ENCODE results near the gene GABRE. TPM values are rescaled to one million over a fixed set of nuclear protein-coding genes. Genes with fewer than 3 reads are reported as not detected.
"Not testable (repeated sequence)": the region's sequence is repeated elsewhere in the genome, so short reads cannot be mapped to it uniquely, and the experiment has no call there.

The GABRE gene
- total RNA-seq, 1 donor from 2014 or later, result 13.5 TPM

GRCh38 chrX:151920530-151920929 lies 53.9 kb downstream of the GABRE start:
- intact Hi-C loops (cut with DNase I), result no loop called here
- Histone ChIP-seq H3K36me3 (no peaks in the 10 kb centered on the region), H3K27me3 (no peaks in the 10 kb centered on the region), H3K4me1 (no peaks in the 10 kb centered on the region), H3K4me3 (no peak overlapping the region), H3K27ac (no peak overlapping the region), H3K9me3 (no peaks in the 10 kb centered on the region)
- TF ChIP-seq CTCF (IDR thresholded peaks at IDR 0.05), result no peak
- no peak for DNase-seq (ENCODE audit: low spot score in 2 of 2)

- Histone ChIP-seq H3K27ac (no peak overlapping the region), H3K4me3 (no peak overlapping the region), H3K36me3 (no peaks in the 10 kb centered on the region), H3K27me3 (no peaks in the 10 kb centered on the region), H3K9me3 (no peaks in the 10 kb centered on the region), H3K4me1 (no peaks in the 10 kb centered on the region)
- DNase-seq (ENCODE audit: low spot score in 2 of 2), result no peak
- TF ChIP-seq CTCF (IDR thresholded peaks at IDR 0.05), result no peak
- intact Hi-C loops (cut with DNase I), result no loop called here
Measured at GRCh38 chrX:151920101-151920500, 54.4 kb downstream of the GABRE start.

- Histone ChIP-seq H3K27me3 (no peaks in the 10 kb centered on the region), H3K9me3 (no peaks in the 10 kb centered on the region), H3K4me3 (no peak overlapping the region), H3K27ac (no peak overlapping the region), H3K36me3 (no peaks in the 10 kb centered on the region), H3K4me1 (no peaks in the 10 kb centered on the region)
- intact Hi-C loops (cut with DNase I), result no loop called here
- no peak for DNase-seq (ENCODE audit: low spot score in 2 of 2)
- no peak for TF ChIP-seq CTCF (IDR thresholded peaks at IDR 0.05)
Measured at GRCh38 chrX:151919610-151920009, 54.9 kb downstream of the GABRE start.

- DNase-seq (ENCODE audit: low spot score in 2 of 2); H3K27ac ChIP-seq; H3K4me3 ChIP-seq; intact Hi-C loops (cut with DNase I); H3K9me3 ChIP-seq; H3K36me3 ChIP-seq; H3K4me1 ChIP-seq; H3K27me3 ChIP-seq: not testable (repeated sequence)
Measured at GRCh38 chrX:151918736-151919135, 55.7 kb downstream of the GABRE start.

GRCh38 chrX:151912780-151913179 lies 61.7 kb downstream of the GABRE start, which contains the start of gene MAGEA4:
TSS of gene MAGEA4 (plus strand) at chrX:151912889. CDS start at chrX:151923665, 10,776 bp downstream.
- H3K4me3 ChIP-seq, result no peak within 1 kb of the TSS
- no peak within 1 kb of the TSS for H3K27ac ChIP-seq
- H3K9me3 ChIP-seq, result no peaks in the 10 kb centered on the region
- H3K36me3 ChIP-seq, result no peaks in the 10 kb centered on the region
- DNase-seq (ENCODE audit: low spot score in 2 of 2), result no peak
- H3K27me3 ChIP-seq, result no peaks in the 10 kb centered on the region
- TF ChIP-seq CTCF (IDR thresholded peaks at IDR 0.05), result no peak
- intact Hi-C loops (cut with DNase I), result no loop called here
- H3K4me1 ChIP-seq, result no peaks in the 10 kb centered on the region

GRCh38 chrX:151912221-151912620 lies 62.3 kb downstream of the GABRE start:
- no peak overlapping the region for H3K4me3 ChIP-seq
- H3K4me1 ChIP-seq, result no peaks in the 10 kb centered on the region
- H3K27me3 ChIP-seq, result no peaks in the 10 kb centered on the region
- intact Hi-C loops (cut with DNase I), result no loop called here
- no peaks in the 10 kb centered on the region for H3K9me3 ChIP-seq
- H3K27ac ChIP-seq, result no peak overlapping the region
- no peak for TF ChIP-seq CTCF (IDR thresholded peaks at IDR 0.05)
- H3K36me3 ChIP-seq, result no peaks in the 10 kb centered on the region
- DNase-seq (ENCODE audit: low spot score in 2 of 2), result no peak
